Colon (tissue), 2 donors: ENCODE measurements around the gene CNTN5.
"Not testable (repeated sequence)": the region's sequence is repeated elsewhere in the genome, so short reads cannot be mapped to it uniquely, and the experiment has no call there.

Experiments
- FAIRE-seq: peaks from 2 replicates; lab custom pipeline; 2012; peaks lifted over from hg19 to GRCh38; lab: Jason Lieb, UNC
- donor health status: control.
- donor health status: control.

CNTN5 gene

GRCh38 chr11:99020352-99021225 lies at the start of gene CNTN5:
Gene CNTN5 (plus strand): TSS chr11:99020949.
- no peak for FAIRE-seq

DNA sequence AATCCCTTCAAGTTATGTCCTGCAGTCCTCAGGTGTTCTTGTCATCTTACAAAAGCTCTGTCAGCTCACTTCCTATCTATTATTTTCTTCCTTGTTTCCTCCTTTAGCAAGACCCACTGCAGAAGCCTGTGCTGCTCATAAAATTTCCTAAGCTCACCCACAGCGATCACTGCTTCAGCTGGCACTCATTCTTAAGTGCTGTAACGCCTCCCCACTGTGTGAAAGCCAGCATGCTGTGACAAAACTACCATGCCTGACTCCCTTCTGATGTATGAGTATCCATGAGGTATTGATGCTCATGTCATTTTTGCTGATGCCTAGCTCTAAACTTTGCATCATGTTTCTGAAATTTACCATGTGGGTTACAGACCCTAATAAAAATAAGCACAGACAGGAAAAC lies 41.5 kb upstream of the CNTN5 start:
- no peak for FAIRE-seq

DNA sequence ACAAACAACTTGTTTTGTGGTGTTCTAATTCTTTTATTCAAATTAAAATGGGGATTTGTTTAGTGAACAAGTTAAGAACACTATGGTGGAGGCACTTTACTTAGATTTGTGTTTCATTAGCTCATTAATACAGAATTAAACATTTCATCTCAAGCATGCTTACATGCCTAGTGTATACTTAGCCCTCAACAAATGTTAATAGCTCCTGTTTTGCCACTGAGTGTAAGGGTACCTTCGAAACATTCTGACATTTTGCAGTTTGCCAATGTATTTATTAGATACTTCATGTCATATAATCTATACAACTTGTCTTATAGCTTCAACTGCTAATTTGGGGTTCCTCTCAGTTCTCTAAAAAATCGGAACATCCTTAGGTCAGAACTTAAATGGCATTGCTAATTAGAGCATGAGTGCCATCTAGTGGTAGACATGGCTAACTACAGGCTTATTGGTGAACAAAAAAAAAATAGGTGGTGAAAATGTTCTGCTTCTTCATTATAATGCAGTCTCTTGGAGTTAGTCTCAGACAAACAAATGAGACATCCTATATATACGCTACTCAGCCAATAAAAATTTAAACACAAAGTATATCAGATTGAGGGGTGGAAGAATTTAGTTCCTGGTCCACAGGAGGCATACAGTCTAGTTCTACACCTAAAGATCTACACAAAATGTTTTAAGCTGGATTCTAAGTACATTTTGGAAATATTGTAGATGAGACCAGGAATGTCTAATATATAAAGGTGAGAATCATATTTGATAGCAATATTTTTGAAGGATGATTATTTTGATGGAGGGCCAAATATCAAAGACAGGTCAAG lies 4.9 kb upstream of the CNTN5 start:
- FAIRE-seq: no peak

- no peak for FAIRE-seq
Observed at GRCh38 chr11:99019696-99020095, 1.1 kb upstream of the CNTN5 start.

- no peak for FAIRE-seq
Observed at GRCh38 chr11:99037057-99037456, 16.3 kb downstream of the CNTN5 start.

DNA sequence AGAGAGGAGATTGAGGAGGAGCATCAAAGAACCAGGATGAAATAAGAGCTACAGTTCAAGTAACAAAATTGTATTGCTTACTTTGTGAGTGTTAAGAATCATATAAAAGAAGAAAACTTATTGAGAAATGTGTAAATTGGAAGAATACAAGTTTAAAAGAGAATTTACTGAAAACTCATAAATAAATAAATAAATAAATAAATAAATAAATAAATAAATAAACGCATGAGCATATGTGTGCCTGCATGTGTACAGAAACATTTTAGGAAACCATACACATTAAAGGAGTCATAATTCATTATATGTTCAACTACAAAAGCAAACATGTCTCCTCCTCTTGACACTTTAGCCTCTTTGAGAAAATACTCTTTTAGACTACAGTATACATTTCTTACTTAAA lies 42.6 kb downstream of the CNTN5 start:
- no peak for FAIRE-seq

DNA sequence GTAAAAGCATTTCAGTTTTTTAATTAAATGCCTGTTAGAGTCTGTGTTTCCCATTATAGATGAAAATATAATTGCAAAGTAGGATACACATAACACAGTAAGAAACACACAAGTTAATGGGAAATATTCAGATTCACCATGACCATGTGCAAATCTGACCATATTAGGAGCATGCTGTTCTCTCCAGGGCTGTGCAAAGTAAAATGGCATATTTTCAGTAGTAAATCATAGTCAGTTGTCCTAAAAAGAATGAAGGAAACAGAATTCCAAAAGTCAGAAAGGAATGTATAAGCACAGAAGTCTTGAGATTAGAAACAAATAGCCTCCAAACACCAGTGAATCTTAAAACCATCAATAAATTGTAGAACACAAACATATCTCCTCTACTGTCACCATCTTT lies 44.4 kb downstream of the CNTN5 start:
- FAIRE-seq: no peak

GRCh38 chr11:99066618-99067317 lies 46.0 kb downstream of the CNTN5 start:
- no peak for FAIRE-seq

DNA sequence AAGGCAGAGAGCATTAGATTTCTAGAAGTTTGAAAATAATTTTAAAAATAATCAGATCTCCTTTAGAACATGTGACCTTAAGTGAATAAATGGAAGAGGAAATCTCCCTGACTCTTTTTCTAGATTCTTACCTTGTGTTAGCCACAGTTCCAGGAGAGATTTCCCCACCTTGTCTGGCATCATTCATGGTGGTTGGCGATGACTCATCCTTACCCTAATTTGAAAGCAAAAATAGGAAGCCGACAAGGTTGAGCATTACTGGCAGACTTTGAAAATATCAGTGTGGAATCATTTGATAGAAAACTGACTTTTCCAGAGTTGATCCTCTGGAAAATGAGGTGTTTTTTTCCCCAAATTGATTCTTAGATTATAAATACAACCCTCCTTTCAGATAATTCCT lies 48.1 kb downstream of the CNTN5 start:
- no peak for FAIRE-seq

DNA sequence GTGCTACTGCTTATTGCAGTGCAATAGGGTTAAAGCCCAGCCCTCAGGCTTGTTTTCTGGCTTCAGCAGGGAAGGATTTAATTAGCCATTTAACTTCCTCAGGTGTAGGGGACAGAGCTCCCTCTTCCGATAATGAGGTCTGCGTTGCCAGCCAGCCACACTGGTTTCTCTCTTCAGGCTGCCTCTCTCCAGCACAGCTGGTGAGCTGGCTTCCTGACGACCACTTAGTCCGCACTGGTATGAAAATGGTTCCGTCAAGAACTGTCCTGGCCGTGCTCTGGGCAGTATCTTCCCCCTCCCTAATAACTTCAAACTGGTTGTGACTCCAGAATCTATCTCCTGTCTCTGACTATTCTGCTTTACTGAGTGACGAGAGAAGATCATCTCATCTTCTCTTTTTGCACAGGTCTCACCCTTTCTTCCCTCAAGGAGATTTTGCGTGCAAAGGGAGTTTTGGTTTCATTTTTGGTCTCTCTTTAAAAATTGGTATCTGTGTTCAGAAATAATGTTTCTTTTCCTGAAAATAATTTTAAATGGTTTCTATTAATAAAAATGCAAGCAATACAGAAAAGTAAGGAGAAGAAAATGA lies 49.2 kb downstream of the CNTN5 start:
- FAIRE-seq: no peak

DNA sequence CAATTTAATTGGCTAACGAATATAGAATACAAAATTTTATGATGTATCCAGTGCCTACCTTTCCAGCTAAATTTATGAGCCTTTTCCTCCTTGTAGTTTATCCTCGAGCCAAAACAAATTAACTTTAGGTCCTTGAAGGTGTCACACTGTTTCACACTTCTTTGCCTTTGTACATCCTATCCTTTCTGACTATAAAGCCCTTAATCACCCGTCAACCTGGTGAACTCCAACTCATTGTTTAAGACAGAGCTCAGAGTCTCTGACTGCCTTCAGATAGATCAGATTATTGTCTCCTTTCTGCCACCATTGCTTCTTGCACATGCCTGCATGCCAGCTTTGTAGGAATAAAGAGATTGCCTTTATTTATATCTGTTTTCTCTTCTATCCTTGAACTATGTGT lies 58.8 kb downstream of the CNTN5 start:
- no peak for FAIRE-seq

DNA sequence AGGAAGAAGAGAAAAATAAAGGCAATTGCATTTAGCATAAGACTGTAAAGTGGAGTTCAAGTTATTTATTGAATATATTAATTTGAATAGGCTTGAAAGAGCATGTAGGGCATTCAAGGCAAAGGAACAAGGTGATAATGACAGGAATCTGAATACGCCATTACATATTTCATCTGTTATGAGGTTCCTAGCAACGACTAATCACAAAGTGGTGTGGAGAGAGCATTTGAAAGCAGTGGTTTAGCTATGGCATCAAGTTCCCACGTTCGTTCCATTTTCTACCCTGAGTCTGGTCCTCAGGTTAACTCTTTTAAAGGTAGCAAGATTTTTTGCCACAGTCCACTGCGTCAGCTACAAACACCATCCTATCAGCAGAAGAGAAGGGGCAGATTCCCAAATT lies 59.4 kb downstream of the CNTN5 start:
- FAIRE-seq: no peak

GRCh38 chr11:99098258-99098657 lies 77.5 kb downstream of the CNTN5 start:
- FAIRE-seq: no peak

- FAIRE-seq: no peak
Observed at GRCh38 chr11:99098751-99099150, 78.0 kb downstream of the CNTN5 start.

GRCh38 chr11:99117603-99118002 lies 96.9 kb downstream of the CNTN5 start:
- no peak for FAIRE-seq

DNA sequence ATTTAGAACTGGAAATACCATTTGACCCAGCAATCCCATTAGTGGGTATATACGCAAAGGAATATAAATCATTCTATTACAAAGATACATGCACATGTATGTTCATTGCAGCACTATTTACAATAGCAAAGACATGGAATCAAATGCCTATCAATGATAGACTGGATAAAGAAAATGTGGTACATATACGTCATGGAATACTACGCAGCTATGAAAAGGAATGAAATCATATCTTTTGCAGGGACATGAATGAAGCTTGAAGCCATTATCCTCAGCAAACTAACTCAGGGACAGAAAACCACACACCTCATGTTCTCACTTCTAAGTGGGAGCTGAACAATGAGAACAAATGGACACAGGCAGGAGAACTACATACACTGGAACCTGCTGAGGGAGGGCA lies 113.1 kb downstream of the CNTN5 start:
- FAIRE-seq: not testable (repeated sequence)

GRCh38 chr11:99135508-99135907 lies 114.8 kb downstream of the CNTN5 start:
- FAIRE-seq: no peak

GRCh38 chr11:99142237-99142636 lies 121.5 kb downstream of the CNTN5 start:
- FAIRE-seq: no peak

DNA sequence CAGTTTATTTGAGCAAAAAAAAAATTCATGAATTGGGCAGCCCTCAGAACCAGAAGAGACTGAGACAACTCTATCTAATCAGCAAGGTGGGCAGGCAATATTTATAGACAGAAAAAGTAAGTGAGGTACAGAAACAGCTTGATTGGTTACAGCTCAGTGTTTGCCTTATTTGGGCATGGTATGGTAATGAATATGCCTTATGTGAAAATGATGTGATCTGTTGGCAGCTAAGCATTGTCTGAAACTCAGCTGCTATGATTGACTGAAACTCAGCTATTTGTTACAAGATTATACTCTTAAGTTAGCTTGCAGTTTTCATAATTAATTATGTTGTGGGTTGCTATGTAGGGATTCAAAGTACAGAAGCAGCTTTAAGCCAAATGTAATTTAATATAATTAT lies 127.6 kb downstream of the CNTN5 start:
- no peak for FAIRE-seq

DNA sequence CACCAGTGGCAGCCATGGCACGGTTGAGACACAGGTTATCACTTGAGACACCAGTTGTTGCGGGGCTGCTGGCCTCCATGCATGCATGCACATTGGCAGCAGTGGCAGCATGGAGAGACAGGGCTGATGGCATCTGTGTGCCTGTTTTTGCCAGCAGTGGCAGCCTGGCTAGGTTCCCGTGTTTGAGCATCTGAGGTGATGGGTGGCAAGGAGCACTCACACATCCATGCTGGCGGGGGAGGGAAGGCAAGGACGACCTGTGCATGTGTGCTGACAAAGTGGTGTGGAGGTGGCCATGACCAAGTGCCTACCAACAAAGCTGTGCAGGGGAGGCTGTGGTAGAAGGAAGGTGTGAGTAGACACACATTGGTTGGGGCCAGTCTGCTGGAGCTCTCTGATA lies 133.5 kb downstream of the CNTN5 start:
- FAIRE-seq: no peak

DNA sequence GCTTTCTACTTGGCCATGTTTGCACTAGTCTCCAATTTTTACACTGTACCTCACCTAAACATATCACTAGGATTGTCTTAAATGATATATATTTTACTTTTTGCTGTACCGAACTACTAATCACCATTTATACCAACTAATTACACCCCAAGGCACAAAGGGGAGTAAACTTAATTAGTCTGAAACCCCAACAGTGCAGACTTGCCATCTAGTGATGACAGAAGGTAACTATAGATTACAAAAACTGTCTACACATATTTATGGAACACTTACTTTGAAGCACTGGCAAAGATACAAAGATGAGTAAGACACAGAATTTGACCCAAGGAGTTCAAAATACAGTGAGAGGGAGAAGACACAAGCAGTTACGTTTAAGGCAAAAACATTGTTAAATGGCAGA lies 139.7 kb downstream of the CNTN5 start:
- FAIRE-seq: no peak

GRCh38 chr11:99162819-99163218 lies 142.1 kb downstream of the CNTN5 start:
- no peak for FAIRE-seq
